GM18870 (cell line): ENCODE data around the gene FAM193A.
A peak's percentile ranks its signal among the peaks of the same experiment; 100 is the strongest.
"Not testable (repeated sequence)": the region's sequence is repeated elsewhere in the genome, so short reads cannot be mapped to it uniquely, and the experiment has no call there.

Source experiments
- ATAC-seq: cut with Tn5 transposase; IDR thresholded peaks from one replicate; pipeline ENCODE4 v1.9.1; 2021; ENCODE audit warnings: moderate library complexity; ENCODE audit not compliant: unreplicated experiment

Gene FAM193A

GRCh38 chr4:2574009-2574408, 37.6 kb downstream of the FAM193A start:
- no peak for ATAC-seq

- ATAC-seq: no peak
These were observed 38.4 kb downstream of the FAM193A start for GRCh38 chr4:2574863-2575262.

- no peak for ATAC-seq
These were observed 39.8 kb downstream of the FAM193A start for GRCh38 chr4:2576290-2576689.

- ATAC-seq: no peak
These were observed 41.7 kb downstream of the FAM193A start for GRCh38 chr4:2578106-2578505.

- no peak for ATAC-seq
These were observed 43.5 kb downstream of the FAM193A start for GRCh38 chr4:2579910-2580309.

GRCh38 chr4:2583092-2583491, 46.6 kb downstream of the FAM193A start:
- no peak for ATAC-seq

- no peak for ATAC-seq
These were observed 47.1 kb downstream of the FAM193A start for GRCh38 chr4:2583517-2583916.

- ATAC-seq: no peak
These were observed 50.1 kb downstream of the FAM193A start for GRCh38 chr4:2586502-2586901.

- ATAC-seq: no peak
These were observed 50.9 kb downstream of the FAM193A start for GRCh38 chr4:2587213-2587823.

GRCh38 chr4:2588259-2588658, 51.8 kb downstream of the FAM193A start:
- ATAC-seq: no peak

GRCh38 chr4:2591189-2591588, 54.7 kb downstream of the FAM193A start:
- ATAC-seq: no peak

GRCh38 chr4:2592014-2592413, 55.6 kb downstream of the FAM193A start:
- not testable (repeated sequence) for ATAC-seq

- ATAC-seq: no peak
These were observed 56.1 kb downstream of the FAM193A start for GRCh38 chr4:2592572-2592971.

- ATAC-seq: no peak
These were observed 56.6 kb downstream of the FAM193A start for GRCh38 chr4:2593003-2593402.

GRCh38 chr4:2595436-2595835, 59.0 kb downstream of the FAM193A start:
- no peak for ATAC-seq

- no peak for ATAC-seq
These were observed 59.6 kb downstream of the FAM193A start for GRCh38 chr4:2595952-2596552.

- no peak for ATAC-seq
These were observed 60.2 kb downstream of the FAM193A start for GRCh38 chr4:2596611-2597010.

GRCh38 chr4:2598511-2599303, 62.3 kb downstream of the FAM193A start:
- ATAC-seq: peak; percentile 66

- no peak for ATAC-seq
These were observed 62.8 kb downstream of the FAM193A start for GRCh38 chr4:2599304-2599654.

GRCh38 chr4:2600878-2601277, 64.4 kb downstream of the FAM193A start:
- ATAC-seq: no peak

GRCh38 chr4:2604614-2605013, 68.2 kb downstream of the FAM193A start:
- ATAC-seq: no peak

- ATAC-seq: no peak
These were observed 70.6 kb downstream of the FAM193A start for GRCh38 chr4:2606960-2607506.
